GM18870 (cell line): Measurements from ENCODE around the gene DERL2.

Experiments
- ATAC-seq: cut with Tn5 transposase; IDR thresholded peaks from one replicate; pipeline ENCODE4 v1.9.1; 2021; ENCODE audit warnings: moderate library complexity; ENCODE audit not compliant: unreplicated experiment

Gene DERL2

DNA sequence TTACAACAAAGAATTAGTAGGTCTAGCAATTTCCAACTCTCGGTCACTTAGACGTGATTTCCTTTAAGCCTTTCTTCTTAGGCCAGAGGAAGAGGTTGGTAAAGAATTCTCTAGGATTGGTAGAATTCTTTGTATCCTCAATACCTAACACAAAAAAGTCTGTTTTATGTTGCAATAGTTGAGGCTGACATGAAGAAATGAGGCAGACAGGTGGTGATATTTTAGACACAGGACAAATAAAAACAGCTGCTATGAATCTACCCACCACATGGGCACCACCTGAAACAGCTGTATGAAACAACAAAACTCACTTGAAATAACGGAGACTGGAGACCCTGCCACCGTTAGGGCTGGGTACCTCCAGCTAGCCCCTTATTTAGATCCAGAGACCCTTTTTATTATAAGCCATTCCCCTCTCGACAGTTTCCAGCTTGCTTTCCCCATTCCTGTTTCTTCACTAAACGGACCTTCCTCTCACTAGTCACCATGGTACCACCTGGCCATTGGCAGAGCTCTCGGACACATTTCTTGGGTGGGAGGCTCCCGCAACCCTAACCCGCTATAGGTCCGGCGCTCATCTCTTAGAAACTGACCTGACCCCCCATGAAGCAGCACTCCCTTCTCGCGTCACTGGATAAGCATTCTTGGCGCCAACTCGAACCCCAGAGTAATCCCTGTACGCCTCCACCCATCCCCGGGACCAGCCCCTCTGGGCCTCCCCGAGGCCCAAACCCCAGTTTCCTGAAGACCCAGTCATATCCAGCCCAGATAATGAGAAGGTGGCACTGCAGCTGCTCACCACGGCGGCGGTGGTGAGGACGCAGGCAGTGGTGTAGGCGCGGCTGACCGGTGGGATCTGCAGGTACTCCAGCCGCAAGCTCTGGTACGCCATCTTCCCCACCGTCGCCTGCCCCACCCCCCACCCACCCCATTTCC lies at the start of gene DERL2:
TSS of gene DERL2 (minus strand) at position 909 of the 936 bp plus-strand sequence. CDS start at position 892, 17 bp downstream.
- peak; percentile 12 for ATAC-seq

GRCh38 chr17:5535436-5535835 lies 49.5 kb upstream of the DERL2 start:
- no peak for ATAC-seq

DNA sequence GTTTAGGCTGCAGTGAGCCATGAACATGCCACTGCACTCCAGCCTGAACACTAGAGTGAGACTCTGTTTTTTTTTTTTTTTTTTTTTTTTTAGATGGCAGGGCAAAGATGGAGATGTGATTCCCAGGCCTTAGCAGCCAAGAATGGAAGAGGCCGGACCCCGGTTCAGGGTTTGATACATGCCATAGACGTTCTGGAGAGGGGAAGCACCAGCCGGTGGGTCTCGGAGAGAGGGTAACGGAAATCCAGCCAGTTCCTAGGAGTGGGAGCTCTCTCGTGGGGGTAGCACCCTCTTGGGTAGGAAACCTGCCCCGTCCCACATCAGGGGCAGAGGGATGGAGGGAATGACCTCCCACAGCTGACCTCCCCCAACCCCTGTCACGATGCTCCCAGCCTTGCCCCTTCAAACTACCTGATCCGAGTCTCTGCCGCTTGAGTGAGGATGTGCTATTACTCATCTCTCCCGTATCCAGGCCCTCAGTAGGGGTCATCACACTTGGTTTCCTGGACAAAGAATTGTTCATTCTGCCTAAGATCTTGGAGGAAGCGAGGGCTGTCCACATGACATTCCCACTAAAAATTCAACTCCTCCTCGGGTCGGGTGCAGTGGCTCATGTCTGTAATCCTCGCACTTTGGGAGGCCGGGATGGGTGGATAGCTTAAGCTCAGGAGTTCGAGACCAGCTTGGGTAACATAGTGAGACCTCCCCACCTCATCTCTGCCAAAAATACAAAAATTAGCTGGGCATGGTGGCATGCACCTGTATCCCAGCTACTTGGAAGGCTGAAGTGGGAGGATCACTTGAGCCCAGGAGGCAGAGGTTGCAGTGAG lies 47.7 kb upstream of the DERL2 start:
- no peak for ATAC-seq

GRCh38 chr17:5532581-5532980 lies 46.6 kb upstream of the DERL2 start:
- no peak for ATAC-seq

- no peak for ATAC-seq
Measured at GRCh38 chr17:5531085-5531418, 45.1 kb upstream of the DERL2 start.

DNA sequence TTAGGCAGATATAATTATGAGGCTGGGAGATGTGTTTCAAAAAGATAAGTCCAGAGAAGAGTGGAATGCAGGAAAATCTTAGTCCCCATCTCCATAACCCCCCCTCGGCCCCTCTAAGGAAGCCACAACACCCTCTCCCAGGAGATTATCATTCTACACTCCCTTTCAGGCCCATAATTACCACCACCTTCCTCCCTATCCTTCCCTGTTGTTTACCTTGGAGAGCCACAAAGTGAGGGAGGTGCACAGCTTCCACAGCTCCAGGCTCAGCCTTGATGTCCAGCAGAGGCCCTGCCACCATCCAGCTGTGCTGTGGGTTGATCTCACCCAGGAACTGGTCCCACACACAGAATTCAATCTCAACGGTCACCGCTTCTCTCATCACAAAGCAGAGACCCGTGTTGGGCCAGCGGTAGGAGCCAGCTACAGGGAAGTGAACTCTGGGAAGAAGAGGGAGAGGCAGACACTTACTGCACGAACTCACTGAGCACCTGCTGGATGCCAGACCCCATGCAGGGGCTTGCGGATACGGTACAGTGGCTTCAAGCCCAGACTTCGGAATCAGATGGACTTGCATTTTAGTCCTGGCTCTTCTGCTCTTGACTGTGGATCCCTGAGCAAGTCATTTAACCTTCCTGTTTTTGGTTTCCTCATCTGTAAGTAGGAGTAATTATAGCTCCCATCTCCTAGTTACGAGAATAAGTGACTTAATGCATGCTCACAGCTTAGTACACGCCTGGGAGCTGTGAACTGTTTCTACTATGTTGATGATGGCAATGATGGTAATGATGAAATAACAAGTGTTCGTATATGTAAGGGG lies 44.5 kb upstream of the DERL2 start:
- no peak for ATAC-seq

- no peak for ATAC-seq
Measured at GRCh38 chr17:5527601-5528250, 41.7 kb upstream of the DERL2 start.

DNA sequence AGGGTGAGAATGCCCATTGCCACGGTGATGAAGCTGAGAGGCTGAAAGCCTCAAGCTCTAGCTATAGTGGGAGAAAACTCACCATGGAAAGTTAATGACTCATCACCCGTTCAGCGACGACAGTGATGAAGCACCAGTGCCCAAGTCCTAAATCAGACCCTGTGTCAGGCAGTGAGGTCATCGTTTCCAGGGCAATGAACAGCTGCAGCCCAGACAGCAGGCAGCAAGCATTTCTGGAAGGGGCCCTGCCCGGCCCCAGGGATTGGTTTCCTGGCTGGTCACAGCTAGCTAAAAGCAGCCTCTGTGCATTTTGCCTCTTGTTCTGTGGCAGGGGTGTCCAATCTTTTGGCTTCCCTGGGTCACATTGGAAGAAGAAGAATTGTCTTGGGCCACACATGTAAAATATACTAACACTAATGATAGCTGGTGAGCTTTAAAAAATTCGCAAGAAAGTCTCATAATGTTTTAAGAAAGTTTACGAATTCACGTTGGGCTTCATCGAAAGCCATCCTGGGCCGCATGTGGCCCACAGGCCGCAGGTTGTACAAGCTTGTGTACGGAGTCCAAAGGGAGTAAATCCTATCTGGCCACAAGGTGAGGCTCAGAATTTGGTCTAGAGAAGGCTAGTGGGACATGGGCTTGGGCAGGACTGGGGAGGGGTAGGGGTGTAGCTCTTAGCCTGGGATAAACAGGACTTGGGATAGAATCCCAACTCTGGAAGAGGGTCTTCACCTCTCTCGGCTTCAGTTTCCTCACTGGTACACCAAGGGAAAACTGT lies 41.0 kb upstream of the DERL2 start:
- ATAC-seq: no peak

DNA sequence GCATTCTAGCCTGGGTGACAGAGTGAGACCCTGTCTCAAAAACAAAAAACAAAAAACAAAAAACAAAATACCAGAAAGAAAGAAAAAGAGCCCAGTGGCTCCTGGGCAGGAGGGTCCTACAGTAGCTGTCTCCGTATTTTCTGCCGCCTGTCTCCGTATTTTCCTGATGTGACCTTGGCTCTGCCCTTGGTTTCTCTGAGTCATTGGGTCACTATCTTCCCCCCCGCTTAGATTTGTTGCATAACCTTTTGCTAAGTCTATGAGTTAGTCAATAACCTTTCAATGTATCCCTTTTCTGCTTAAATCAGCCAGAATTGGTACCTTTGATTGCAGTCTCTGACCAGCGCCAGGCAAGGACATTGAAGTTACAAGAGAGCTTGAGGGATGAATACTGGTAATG lies 37.3 kb upstream of the DERL2 start:
- no peak for ATAC-seq

DNA sequence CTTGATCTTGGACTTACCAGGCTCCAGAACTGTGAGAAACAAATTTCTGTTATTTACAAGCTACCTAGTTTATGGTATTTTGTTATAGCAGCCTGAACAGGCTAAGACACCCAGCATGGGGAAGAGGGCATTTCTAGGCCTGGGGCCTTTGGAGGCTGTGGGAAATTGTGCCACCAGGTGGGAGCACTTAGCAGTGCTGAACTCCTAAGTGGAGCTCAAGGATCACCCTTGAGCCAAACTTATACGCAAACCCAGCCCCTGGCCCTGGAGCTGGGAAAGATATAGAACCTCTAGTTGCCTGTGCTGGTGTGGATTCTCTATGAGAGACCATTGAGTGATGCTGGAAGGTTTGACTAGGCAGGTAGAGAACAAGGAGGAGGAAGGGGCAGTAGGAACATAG lies 36.5 kb upstream of the DERL2 start:
- no peak for ATAC-seq

DNA sequence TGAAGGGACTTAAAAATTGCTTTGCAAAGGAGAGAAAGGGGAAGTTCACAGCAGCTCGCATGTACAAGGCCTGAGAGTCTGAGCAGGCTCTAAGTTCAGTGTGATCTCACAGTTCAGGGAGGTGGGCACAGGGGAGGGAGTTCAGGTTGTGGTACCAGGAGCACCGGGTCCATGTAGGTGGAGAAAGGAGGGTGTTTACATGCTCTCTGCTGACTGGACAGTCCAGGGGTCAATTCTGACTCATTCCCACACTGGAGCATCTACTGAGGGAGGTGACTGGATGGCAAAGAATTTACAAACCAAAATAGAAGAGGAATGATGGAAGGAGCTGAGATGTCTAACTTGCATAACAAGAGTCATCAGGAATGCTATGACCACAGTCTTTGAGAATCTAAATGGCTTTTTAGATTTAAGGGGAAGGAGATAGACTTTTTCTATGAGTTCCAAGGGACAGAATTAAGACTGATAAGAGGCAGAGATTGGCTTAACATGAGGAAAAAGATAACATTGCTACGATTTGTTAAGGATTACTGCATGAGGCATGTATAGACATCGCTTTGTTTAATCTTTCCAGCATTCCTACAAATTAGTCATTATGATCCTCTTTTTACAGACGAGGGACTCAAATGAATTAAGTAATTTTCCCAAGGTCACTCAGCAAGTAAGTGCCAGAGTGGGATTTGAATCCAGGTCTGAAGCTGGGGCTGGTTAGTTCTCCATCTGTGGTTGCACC lies 30.2 kb upstream of the DERL2 start:
- ATAC-seq: no peak

GRCh38 chr17:5514976-5515375 lies 29.0 kb upstream of the DERL2 start:
- ATAC-seq: no peak

GRCh38 chr17:5513628-5514027 lies 27.6 kb upstream of the DERL2 start:
- no peak for ATAC-seq

- no peak for ATAC-seq
Measured at GRCh38 chr17:5511401-5512225, 25.6 kb upstream of the DERL2 start.

- no peak for ATAC-seq
Measured at GRCh38 chr17:5510771-5511170, 24.8 kb upstream of the DERL2 start.

GRCh38 chr17:5509482-5509881 lies 23.5 kb upstream of the DERL2 start:
- ATAC-seq: no peak

GRCh38 chr17:5508810-5509209 lies 22.8 kb upstream of the DERL2 start:
- no peak for ATAC-seq

GRCh38 chr17:5506307-5506706 lies 20.3 kb upstream of the DERL2 start:
- no peak for ATAC-seq
